SH-SY5Y (cell line): Measurements from ENCODE around the gene NR6A1.

Experiments
- GATA2 ChIP-seq: IDR thresholded peaks from 2 replicates; pipeline ENCODE4 v1.6.1; 2011; ENCODE audit warnings: mild to moderate bottlenecking, low read depth, low read length
- GATA3 ChIP-seq: IDR thresholded peaks from 2 replicates; pipeline ENCODE4 v1.6.1; 2011; ENCODE audit warnings: low read depth, mild to moderate bottlenecking, low read length, moderate library complexity

GRCh38 chr9:124468061-124468740 lies 302.9 kb downstream of the NR6A1 start:
- no peak for TF ChIP-seq GATA2
- no peak for TF ChIP-seq GATA3
